Cortex of kidney (tissue), 1 donor: ENCODE results near the gene SP110.
"Not testable (repeated sequence)": the region's sequence is repeated elsewhere in the genome, so short reads cannot be mapped to it uniquely, and the experiment has no call there.

ENCODE experiments used
- DNase-seq: peaks from one replicate; lab custom pipeline; 2025; lab: John Stamatoyannopoulos, UW

The SP110 gene

GRCh38 chr2:230124757-230125431 lies 94.9 kb downstream of the SP110 start:
- no peak for DNase-seq

GRCh38 chr2:230124235-230124634 lies 95.5 kb downstream of the SP110 start:
- DNase-seq, result no peak

GRCh38 chr2:230120376-230120775 lies 99.4 kb downstream of the SP110 start:
- DNase-seq, result not testable (repeated sequence)

- not testable (repeated sequence) for DNase-seq
These were observed 100.0 kb downstream of the SP110 start for GRCh38 chr2:230119827-230120226.
